GM10266 (cell line): ENCODE results near the gene FBXO27.
"Not testable (repeated sequence)": the region's sequence is repeated elsewhere in the genome, so short reads cannot be mapped to it uniquely, and the experiment has no call there.

Experiments
- DNase-seq: peaks from one replicate; pipeline ENCODE4 v3.0.0; 2012; ENCODE audit errors: extremely low spot score
- TF ChIP-seq, protein P1 (sequence below): IDR thresholded peaks from 2 replicates; pipeline ENCODE4 v1.5.1; 2012; ENCODE audit warnings: mild to moderate bottlenecking, low read depth; ENCODE audit not compliant: control insufficient read depth, insufficient read depth; ENCODE audit errors: missing control alignments

The FBXO27 gene

DNA sequence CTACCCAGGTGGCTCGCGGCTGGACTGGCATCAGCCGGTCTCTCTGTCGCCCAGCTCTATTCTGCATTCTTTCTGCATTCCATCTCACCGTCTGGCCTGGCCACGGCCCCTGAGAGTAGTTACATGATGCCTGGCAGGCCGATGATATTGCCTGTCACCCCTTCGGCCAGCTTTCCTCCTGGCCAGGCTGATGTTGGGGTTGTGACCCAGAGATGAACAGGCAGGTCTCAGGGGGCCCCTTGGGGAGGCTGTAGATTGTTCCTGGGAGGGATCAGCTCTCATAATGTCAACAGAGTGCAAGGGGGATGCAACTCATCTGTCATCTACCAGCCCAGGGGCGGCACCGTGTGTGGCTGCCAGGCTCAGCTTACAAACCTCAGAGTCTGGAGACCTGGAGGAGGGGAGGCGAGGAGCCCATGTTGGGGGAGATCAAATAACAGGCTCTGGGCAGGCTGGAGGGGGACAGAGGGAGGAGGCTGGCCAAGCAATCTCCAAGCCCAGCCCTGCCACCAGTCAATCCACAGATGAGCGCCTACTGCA, 43.2 kb downstream of the FBXO27 start:
- TF ChIP-seq, protein P1, sequence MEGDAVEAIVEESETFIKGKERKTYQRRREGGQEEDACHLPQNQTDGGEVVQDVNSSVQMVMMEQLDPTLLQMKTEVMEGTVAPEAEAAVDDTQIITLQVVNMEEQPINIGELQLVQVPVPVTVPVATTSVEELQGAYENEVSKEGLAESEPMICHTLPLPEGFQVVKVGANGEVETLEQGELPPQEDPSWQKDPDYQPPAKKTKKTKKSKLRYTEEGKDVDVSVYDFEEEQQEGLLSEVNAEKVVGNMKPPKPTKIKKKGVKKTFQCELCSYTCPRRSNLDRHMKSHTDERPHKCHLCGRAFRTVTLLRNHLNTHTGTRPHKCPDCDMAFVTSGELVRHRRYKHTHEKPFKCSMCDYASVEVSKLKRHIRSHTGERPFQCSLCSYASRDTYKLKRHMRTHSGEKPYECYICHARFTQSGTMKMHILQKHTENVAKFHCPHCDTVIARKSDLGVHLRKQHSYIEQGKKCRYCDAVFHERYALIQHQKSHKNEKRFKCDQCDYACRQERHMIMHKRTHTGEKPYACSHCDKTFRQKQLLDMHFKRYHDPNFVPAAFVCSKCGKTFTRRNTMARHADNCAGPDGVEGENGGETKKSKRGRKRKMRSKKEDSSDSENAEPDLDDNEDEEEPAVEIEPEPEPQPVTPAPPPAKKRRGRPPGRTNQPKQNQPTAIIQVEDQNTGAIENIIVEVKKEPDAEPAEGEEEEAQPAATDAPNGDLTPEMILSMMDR: no peak

DNA sequence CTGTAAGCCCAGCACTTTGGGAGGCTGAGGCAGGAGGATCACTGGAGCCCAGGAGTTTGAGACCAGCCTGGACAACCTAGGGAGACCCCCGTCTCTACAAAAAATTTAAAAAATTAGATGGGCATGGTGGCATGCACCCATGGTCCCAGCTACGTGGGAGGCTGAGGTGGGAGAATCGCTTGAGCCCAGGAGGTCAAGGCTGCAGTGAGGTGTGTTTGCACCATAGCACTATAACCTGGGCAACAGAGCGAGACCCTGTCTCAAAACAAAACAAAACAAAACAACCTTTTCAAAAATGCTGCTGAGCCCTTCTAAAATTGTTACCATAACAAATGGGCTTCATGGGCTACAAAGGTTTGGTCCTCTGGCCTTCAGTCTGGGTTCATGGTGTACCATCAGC, 43.7 kb downstream of the FBXO27 start:
- not testable (repeated sequence) for DNase-seq

More for the DNA sequence above, 43.2 kb downstream of the FBXO27 start:
- no peak for DNase-seq

DNA sequence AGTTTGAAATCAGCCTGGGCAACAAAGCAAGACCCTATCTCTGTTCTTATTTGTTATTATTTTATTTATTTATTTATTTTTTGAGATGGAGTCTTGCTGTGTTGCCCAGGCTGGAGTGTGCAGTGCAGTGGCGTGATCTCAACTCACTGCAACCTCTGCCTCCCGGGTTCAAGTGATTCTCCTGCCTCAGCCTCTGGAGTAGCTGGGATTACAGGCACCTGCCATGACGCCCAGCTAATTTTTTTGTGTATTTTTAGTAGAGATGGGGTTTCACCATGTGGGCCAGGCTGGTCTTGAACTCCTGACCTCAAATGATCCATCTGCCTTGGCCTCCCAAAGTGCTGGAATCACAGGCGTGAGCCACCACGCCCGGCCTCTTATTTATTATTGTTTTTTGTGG, 44.6 kb downstream of the FBXO27 start:
- not testable (repeated sequence) for DNase-seq

DNA sequence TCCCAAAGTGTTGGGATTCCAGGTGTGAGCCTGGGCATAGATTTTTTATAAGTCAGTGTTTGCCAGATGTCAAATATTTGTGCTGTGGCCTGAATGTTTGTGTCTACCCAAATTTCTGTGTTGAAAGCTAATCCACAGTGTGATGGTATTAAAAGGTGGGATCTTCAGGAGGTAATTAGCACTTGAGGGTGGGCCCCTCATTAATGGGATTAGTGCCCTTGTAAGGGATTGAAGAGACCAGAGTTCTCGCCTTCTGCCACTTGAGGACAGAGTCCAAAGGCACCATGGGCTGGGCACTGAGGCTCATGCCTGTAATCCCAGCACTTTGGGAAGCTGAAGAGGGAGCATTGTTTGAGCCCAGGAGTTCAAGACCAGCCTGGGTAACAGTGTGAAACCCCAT, 47.1 kb downstream of the FBXO27 start:
- DNase-seq: no peak
- TF ChIP-seq, protein P1: no peak

DNA sequence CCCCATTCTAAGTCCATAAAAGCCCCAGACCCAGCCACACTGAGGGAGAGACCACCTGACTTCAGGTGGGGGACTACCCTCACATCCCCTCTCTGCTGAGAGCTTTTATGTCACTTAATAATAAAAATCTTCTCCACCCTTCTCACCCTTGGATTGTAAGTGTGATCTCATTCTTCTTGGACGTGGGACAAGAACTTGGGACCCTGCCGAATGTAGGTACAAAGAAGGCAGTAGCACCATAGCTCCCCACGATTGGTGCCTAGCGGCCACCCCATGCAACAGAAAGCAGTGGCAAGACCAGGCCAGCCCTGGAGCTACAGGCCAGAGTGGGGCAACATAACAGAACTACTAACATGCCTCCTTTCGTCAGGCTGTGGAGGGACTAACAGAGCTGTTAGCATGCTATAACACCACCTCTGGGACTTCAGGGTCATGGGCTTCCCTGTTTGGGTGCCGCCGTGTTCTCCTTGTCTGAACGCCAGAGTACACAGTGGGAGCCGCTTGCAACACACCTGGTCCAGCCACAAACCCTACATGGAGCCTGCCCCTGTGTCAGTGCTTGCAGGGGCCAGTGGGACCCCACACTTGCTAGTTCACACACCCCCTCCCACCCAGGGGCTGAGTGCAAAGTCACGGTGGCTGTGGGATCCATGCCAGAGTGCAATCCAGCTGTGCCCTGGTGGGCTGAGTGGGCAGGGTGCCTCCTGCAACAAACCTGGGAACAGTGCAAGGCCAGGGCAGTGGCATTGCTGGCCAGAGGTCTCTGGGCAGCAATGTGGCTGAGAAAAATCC, 51.6 kb downstream of the FBXO27 start:
- TF ChIP-seq, protein P1: no peak
- no peak for DNase-seq

DNA sequence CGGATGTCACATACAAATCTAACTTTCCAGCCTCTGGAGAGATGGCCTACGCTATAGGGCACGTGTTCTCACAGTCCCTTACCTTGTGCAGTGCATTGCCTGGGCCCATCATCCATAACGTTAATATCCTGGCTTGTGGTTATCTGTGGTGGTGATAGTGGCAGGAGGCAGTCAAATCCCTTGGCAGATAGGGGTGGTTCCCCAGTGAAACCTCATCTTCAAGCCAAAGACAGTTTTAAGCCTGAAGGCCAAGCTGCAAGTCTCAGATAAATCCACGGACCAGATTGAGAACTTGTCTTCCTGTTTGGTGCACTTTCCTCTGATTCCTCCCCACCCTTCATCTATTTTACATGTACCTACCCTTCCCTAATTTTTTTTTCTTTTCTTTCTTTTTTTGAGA, 52.5 kb downstream of the FBXO27 start:
- TF ChIP-seq, protein P1: no peak
- no peak for DNase-seq

DNA sequence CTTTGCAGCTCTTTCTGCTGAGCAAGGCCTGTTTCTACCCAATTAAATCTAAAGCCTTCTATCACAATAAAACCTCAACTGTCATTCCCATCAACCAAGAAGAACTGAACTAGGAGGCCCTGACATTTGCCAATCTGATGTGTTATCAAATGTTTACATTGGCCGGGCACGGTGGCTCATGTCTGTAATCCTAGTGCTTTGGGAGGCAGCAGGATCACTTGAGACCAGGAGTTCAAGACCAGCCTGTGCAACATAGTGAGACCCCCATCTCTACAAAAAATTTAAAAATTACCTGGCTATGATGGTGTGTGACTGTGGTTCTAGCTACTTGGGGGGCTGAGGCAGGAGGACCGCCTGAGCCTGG, 54.0 kb downstream of the FBXO27 start:
- no peak for DNase-seq

DNA sequence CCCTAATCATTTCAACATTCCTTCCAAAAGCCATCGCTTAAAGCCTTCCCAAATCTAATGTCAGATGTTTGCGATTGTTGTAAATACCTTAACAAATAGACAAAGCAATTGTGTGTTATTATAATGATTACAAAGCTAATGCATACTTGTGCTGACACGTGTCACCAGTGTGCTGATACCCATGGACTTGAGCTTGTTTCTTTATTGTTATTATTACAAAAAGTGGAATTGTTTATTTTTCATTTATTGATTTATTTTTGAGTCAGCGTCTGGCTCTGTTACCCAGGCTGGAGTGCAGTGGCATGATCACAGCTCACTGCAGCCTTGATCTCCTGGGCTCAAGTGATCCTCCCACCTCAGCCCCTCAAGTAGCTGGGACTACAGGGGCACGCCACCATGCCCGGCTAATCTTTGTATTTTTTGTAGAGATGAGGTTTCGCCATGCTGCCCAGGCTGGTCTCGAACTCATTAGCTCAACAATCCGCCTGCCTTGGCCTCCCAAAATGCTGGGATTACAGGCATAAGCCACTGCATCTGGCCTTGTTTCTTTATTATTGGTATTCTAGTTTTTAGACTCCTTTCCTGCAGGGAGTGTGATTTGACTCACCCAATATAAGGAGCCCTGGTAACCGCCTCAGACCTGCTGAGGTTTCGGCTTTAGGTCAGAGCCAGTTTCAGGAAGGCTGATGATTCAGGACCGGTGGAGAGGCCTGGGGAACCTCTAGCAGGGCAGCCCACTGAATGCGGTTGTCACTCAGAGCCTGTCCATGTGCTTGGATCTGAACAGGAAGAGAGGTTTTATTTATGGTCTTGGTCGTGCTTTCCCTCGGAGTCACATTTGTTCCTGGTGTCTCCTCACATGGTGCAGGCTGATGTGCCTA, 54.7 kb downstream of the FBXO27 start:
- TF ChIP-seq, protein P1: no peak
- peak; percentile 78 for DNase-seq

More for the DNA sequence above, 54.0 kb downstream of the FBXO27 start:
- TF ChIP-seq, protein P1: no peak
